HEK293 (cell line): Measurements from ENCODE around the gene MYO1C.

Experiments used
- CTCF ChIA-PET: fragments of 350-600 bp; formaldehyde crosslinking; extraction: SDS; loops from one replicate; lab custom pipeline; 2021; ENCODE audit warnings: antibody characterized with exemption; lab: Yijun Ruan, JAX
- POLR2A ChIA-PET: fragments of 300-600 bp; formaldehyde crosslinking; extraction: SDS; loops from one replicate; lab custom pipeline; 2020; ENCODE audit warnings: antibody characterized with exemption, inconsistent platforms; lab: Yijun Ruan, JAX
- H3K27ac ChIP-seq: fragments of 200-500 bp; sonication (Bioruptor generic); 2 replicates; pipeline ENCODE4 v1.5.1; 2014; ENCODE audit warnings: low read depth, low read length, control low read depth, inconsistent platforms; ENCODE audit errors: extremely low read depth
- H3K36me3 ChIP-seq, 2 experiments: fragments of 200-500 bp in 1 of 2; sonication (Bioruptor generic) in 1 of 2; 1 replicate in 1 of 2; 2 replicates in 1 of 2; pipeline ENCODE4 v1.5.1; 2014 to 2017; ENCODE audit warnings: inconsistent platforms in 2 of 2, low read length in 2 of 2; ENCODE audit not compliant: control insufficient read depth in 2 of 2, insufficient read depth in 1 of 2
- H3K4me1 ChIP-seq: fragments of 200-500 bp; sonication (Bioruptor generic); 2 replicates; pipeline ENCODE4 v1.5.1; 2014; ENCODE audit warnings: mild to moderate bottlenecking, low read length, inconsistent platforms; ENCODE audit not compliant: control insufficient read depth, insufficient read depth
- H3K4me3 ChIP-seq: 2 replicates; pipeline ENCODE4 v1.5.1; 2011; ENCODE audit warnings: low read depth, mild to moderate bottlenecking, control low read depth, low read length, moderate library complexity
- H3K9me3 ChIP-seq: fragments of 200-500 bp; sonication (Bioruptor generic); 2 replicates; pipeline ENCODE4 v1.5.1; 2014; ENCODE audit warnings: low read depth, low read length, inconsistent platforms; ENCODE audit not compliant: control insufficient read depth, insufficient read depth
- KLF16 ChIP-seq: fragments of 450-650 bp; formaldehyde crosslinking; IDR thresholded peaks from 2 replicates; pipeline ENCODE4 v1.5.1; 2017; ENCODE audit warnings: missing biosample characterization, missing genetic modification characterization
- KLF7 ChIP-seq: fragments of 450-650 bp; formaldehyde crosslinking; IDR thresholded peaks from 2 replicates; pipeline ENCODE4 v1.5.1; 2016; ENCODE audit warnings: missing biosample characterization, missing genetic modification characterization, borderline replicate concordance
- KLF9 ChIP-seq: fragments of 450-650 bp; formaldehyde crosslinking; IDR thresholded peaks from 2 replicates; pipeline ENCODE4 v1.5.1; 2016; ENCODE audit warnings: missing biosample characterization, missing genetic modification characterization, low read depth
- PRDM1 ChIP-seq: fragments of 450-650 bp; formaldehyde crosslinking; IDR thresholded peaks from 2 replicates; pipeline ENCODE4; 2016; ENCODE audit warnings: missing biosample characterization, missing genetic modification characterization
- SCRT1 ChIP-seq: fragments of 450-650 bp; formaldehyde crosslinking; IDR thresholded peaks from 2 replicates; pipeline ENCODE4 v1.5.1; 2016; ENCODE audit warnings: missing biosample characterization, missing genetic modification characterization, borderline replicate concordance
- SP2 ChIP-seq: fragments of 450-650 bp; formaldehyde crosslinking; IDR thresholded peaks from 2 replicates; pipeline ENCODE4 v1.5.1; 2016; ENCODE audit warnings: missing biosample characterization, missing genetic modification characterization
- ZNF184 ChIP-seq: fragments of 450-650 bp; IDR thresholded peaks from 2 replicates; pipeline ENCODE4 v1.5.1; 2018; ENCODE audit warnings: missing biosample characterization, mild to moderate bottlenecking, missing genetic modification characterization
- ZNF202 ChIP-seq: fragments of 450-650 bp; formaldehyde crosslinking; IDR thresholded peaks from 2 replicates; pipeline ENCODE4 v1.5.1; 2016; ENCODE audit warnings: missing biosample characterization, missing genetic modification characterization, borderline replicate concordance
- ZNF274 ChIP-seq, 2 experiments: fragments of 200-500 bp in 1 of 2; fragments of 450-650 bp in 1 of 2; sonication (Bioruptor generic) in 1 of 2; formaldehyde crosslinking in 1 of 2; IDR thresholded peaks; 2 replicates each; pipeline versions ENCODE4 v1.5.1 to v1.6.1; 2014 to 2016; ENCODE audit warnings: borderline replicate concordance in 1 of 2, inconsistent platforms in 1 of 2, low read length in 1 of 2, missing biosample characterization in 1 of 2, missing genetic modification characterization in 1 of 2
- ZNF366 ChIP-seq: fragments of 450-650 bp; formaldehyde crosslinking; conservative IDR thresholded peaks from 2 replicates; pipeline ENCODE4 v1.5.1; 2016; ENCODE audit warnings: missing biosample characterization, missing genetic modification characterization
- ZNF473 ChIP-seq: fragments of 450-650 bp; formaldehyde crosslinking; IDR thresholded peaks from 2 replicates; pipeline ENCODE4 v1.5.1; 2017; ENCODE audit warnings: missing biosample characterization, missing genetic modification characterization
- ZNF610 ChIP-seq: fragments of 450-650 bp; formaldehyde crosslinking; IDR thresholded peaks from 2 replicates; pipeline ENCODE4 v1.5.1; 2016; ENCODE audit warnings: missing biosample characterization, missing genetic modification characterization, borderline replicate concordance
- ZNF654 ChIP-seq: fragments of 450-650 bp; formaldehyde crosslinking; IDR thresholded peaks from 2 replicates; pipeline ENCODE4 v1.5.1; 2016; ENCODE audit warnings: low read depth, missing biosample characterization, missing genetic modification characterization
- ZNF660 ChIP-seq: fragments of 450-650 bp; IDR thresholded peaks from 2 replicates; pipeline ENCODE4 v1.5.1; 2018; ENCODE audit warnings: missing biosample characterization, mild to moderate bottlenecking, missing genetic modification characterization
- TF ChIP-seq, protein P1 (sequence below): sonication (generic); formaldehyde crosslinking; IDR thresholded peaks from 2 replicates; pipeline ENCODE4 v1.8.1; 2022; ENCODE audit warnings: mild to moderate bottlenecking, moderate library complexity, missing genetic modification reagents
- TF ChIP-seq, protein P2 (sequence below): fragments of 450-650 bp; formaldehyde crosslinking; conservative IDR thresholded peaks from 2 replicates; pipeline ENCODE4 v1.5.1; 2016; ENCODE audit warnings: low read depth, missing biosample characterization, missing genetic modification characterization

Gene MYO1C

DNA sequence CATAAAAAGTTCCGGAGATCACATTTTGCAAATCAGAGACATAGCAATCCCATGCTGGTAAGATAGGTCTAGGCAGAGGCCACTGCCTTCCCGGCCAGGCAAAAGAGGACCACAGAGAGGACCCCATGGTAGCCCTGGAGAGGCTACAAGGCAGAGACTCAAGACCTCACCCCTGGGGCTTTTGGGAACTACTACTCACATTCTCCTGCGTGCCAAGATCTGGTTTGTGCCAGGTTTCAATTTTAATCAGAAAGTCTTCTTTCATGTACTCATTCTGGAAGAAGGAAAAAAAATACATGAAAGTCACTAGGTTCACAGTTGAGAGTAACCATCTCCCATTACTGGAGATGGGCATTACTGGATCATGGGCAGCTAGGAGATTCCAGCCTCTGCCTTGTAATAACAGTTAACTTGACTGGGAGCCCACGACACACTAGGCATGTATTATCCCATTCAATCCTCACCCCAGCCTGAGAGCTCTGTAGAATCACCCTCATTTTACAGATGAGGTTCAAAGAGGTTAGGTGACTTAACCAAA is 49.0 kb upstream of the MYO1C start (continued):
- TF ChIP-seq, protein P1, sequence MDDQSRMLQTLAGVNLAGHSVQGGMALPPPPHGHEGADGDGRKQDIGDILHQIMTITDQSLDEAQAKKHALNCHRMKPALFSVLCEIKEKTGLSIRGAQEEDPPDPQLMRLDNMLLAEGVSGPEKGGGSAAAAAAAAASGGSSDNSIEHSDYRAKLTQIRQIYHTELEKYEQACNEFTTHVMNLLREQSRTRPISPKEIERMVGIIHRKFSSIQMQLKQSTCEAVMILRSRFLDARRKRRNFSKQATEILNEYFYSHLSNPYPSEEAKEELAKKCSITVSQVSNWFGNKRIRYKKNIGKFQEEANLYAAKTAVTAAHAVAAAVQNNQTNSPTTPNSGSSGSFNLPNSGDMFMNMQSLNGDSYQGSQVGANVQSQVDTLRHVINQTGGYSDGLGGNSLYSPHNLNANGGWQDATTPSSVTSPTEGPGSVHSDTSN (CRISPR knock-in tag): no peak
- no peak for TF ChIP-seq ZNF654
- TF ChIP-seq, all 188 proteins: peak for 0

DNA sequence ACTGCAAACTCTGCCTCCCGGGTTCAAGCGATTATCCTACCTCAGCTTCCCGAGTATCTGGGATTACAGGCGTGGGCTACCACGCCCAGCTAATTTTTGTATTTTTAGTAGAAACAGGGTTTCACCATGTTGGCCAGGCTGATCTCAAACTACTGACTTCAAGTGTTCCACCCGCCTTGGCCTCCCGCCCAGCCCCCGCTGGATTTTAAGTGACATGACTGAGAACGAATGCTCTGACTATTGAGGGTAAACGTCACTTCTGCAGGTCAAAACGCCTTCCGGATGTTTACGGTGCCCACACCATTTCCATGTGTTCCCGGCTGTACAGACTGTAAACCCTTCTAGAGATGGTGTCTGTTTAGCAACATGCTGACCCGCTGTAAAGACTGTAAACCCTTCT is 47.3 kb upstream of the MYO1C start:
- TF ChIP-seq, protein P2, sequence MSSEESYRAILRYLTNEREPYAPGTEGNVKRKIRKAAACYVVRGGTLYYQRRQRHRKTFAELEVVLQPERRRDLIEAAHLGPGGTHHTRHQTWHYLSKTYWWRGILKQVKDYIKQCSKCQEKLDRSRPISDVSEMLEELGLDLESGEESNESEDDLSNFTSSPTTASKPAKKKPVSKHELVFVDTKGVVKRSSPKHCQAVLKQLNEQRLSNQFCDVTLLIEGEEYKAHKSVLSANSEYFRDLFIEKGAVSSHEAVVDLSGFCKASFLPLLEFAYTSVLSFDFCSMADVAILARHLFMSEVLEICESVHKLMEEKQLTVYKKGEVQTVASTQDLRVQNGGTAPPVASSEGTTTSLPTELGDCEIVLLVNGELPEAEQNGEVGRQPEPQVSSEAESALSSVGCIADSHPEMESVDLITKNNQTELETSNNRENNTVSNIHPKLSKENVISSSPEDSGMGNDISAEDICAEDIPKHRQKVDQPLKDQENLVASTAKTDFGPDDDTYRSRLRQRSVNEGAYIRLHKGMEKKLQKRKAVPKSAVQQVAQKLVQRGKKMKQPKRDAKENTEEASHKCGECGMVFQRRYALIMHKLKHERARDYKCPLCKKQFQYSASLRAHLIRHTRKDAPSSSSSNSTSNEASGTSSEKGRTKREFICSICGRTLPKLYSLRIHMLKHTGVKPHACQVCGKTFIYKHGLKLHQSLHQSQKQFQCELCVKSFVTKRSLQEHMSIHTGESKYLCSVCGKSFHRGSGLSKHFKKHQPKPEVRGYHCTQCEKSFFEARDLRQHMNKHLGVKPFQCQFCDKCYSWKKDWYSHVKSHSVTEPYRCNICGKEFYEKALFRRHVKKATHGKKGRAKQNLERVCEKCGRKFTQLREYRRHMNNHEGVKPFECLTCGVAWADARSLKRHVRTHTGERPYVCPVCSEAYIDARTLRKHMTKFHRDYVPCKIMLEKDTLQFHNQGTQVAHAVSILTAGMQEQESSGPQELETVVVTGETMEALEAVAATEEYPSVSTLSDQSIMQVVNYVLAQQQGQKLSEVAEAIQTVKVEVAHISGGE (tag by site-specific recombination): no peak
- TF ChIP-seq ZNF473 (no peak), ZNF366 (tag by site-specific recombination) (no peak), PRDM1 (tag by site-specific recombination) (no peak), ZNF660 (tag by site-specific recombination) (no peak), ZNF274 (IDR thresholded peaks at IDR 0.05; ENCODE audit: low read length) (no peak), ZNF274 (tag by site-specific recombination; IDR thresholded peaks at IDR 0.05; ENCODE audit: borderline replicate concordance) (no peak)
- POLR2A ChIA-PET: interaction anchor here (0.5 to 2.3 kb wide), 2 partner anchors 24 to 787 kb away, joined by 3 to 6 read pairs; partner anchors contain the start of gene INPP5K
- peaks cover 57 to 84% of the 10 kb centered on the region in 2 experiments for H3K36me3 ChIP-seq
- no peak overlapping the region for H3K27ac ChIP-seq
- no peaks in the 10 kb centered on the region for H3K9me3 ChIP-seq
- CTCF ChIA-PET: interaction anchor here (0.6 to 1.1 kb wide), 3 partner anchors 14 to 159 kb away, joined by 4 to 6 read pairs (median 5); no protein-coding TSS in a partner anchor
- no peaks in the 10 kb centered on the region for H3K4me1 ChIP-seq
- H3K4me3 ChIP-seq: no peak overlapping the region

DNA sequence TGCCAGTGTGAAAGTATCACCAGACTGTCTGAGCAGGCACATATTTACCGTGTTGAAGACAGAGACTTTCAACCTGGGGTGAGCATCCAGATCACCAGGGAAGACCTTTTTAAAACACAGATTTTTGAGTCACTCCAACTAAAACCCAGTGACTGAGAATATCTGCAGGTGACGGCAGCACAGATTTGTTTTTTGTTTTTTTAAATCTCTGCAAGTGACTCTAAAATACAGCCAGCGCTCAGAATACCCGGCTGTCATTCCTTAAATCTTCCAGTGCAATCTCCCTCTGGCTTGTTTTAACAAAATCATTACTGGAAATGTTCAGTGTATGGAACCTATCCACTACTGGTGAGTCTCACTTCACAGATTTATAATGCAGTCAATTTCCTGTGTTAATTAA is 43.3 kb upstream of the MYO1C start:
- Histone ChIP-seq H3K27ac (no peak overlapping the region), H3K36me3 (peaks cover 48 to 87% of the 10 kb centered on the region in 2 experiments), H3K4me3 (no peak overlapping the region), H3K4me1 (no peaks in the 10 kb centered on the region), H3K9me3 (no peaks in the 10 kb centered on the region)
- POLR2A ChIA-PET: interaction anchor here (0.7 to 0.9 kb wide), 2 partner anchors 9 to 16 kb away, joined by 3 to 4 read pairs; no protein-coding TSS in a partner anchor
- CTCF ChIA-PET: interaction anchor here (0.6 to 1.1 kb wide), 2 partner anchors 14 to 346 kb away, joined by 3 to 5 read pairs; no protein-coding TSS in a partner anchor
- TF ChIP-seq ZNF610 (tag by site-specific recombination) (no peak), KLF7 (tag by site-specific recombination) (no peak), SCRT1 (no peak), KLF16 (tag by site-specific recombination) (no peak), ZNF202 (no peak), KLF9 (tag by site-specific recombination) (no peak), ZNF184 (no peak), SP2 (no peak)
